Measurements from ENCODE around the gene PLXNA4. TPM values are rescaled to one million over a fixed set of nuclear protein-coding genes. Genes with fewer than 3 reads are reported as not detected.

The PLXNA4 gene
- total RNA-seq, 4 donors from 2014 or later, result 0.49 to 7.1 (median 2.0) TPM

DNA sequence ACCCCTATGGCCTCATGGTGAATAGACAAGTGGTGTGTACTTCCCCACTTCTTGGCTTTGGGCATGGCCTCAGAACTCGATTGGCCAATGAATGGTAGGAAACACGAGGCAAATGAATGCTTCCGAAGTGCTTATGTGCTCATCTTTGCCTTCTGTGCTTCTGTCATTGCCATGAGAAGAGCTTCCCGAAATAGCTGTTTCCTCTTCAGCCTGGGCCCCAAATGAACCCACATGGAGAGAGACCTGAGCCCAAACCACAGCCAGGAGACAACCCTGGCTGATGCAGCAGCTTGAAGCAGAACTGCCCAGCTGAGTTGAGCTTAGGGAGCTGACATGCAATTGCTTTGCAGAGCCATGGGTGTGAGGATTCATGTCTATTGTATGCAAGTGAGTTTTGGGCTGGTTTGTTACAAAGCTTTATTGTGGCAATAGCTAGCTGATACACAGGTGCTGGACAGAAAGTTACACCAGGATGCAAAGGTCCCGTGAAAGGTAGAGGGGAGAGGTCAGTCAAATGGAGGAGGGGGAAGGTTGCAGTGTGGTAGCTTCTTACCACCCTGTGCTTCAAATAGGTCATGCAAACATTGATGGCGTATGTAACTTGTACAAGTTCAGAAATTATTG is 328.2 kb downstream of the PLXNA4 start:
- H3K27ac ChIP-seq, result no peak overlapping the region
- no peak for DNase-seq
- intact Hi-C loops (cut with DNase I), result no loop called here
- TF ChIP-seq POLR2A (IDR thresholded peaks at IDR 0.05), result no peak
- TF ChIP-seq, protein P1, sequence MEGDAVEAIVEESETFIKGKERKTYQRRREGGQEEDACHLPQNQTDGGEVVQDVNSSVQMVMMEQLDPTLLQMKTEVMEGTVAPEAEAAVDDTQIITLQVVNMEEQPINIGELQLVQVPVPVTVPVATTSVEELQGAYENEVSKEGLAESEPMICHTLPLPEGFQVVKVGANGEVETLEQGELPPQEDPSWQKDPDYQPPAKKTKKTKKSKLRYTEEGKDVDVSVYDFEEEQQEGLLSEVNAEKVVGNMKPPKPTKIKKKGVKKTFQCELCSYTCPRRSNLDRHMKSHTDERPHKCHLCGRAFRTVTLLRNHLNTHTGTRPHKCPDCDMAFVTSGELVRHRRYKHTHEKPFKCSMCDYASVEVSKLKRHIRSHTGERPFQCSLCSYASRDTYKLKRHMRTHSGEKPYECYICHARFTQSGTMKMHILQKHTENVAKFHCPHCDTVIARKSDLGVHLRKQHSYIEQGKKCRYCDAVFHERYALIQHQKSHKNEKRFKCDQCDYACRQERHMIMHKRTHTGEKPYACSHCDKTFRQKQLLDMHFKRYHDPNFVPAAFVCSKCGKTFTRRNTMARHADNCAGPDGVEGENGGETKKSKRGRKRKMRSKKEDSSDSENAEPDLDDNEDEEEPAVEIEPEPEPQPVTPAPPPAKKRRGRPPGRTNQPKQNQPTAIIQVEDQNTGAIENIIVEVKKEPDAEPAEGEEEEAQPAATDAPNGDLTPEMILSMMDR (IDR thresholded peaks at IDR 0.05), result no peak
- WGBS, 2 donors, result 65 to 75% methylated on average over 5 to 6 of the region's 6 CpGs
- H3K4me1 ChIP-seq, result peaks cover 5 to 38% (median 21%) of the 10 kb centered on the region in 3 donors
- H3K36me3 ChIP-seq, result no peaks in the 10 kb centered on the region
- no peak overlapping the region for H3K4me3 ChIP-seq
- no peaks in the 10 kb centered on the region for H3K27me3 ChIP-seq
- H3K9me3 ChIP-seq, result peaks cover 0 to 6% (median 0%) of the 10 kb centered on the region in 3 donors

DNA sequence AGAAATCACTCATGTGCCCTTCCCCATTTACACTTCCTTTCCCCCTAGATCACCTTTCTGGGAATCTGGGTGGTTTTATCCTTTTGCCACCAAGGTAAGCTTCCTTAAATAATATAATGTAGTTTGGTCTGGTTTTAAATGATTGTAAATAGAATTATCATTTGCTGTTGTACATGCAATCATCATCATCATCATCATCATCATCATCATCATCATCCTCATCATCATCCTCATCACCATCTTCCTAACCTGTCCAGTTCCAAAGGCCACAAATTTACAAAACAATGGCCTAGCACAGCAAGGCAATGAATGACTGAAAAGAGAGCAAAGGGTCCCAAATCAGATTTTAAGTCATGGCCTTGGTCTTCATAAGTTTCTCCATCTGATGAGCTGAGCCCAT is 329.7 kb downstream of the PLXNA4 start:
- H3K4me1 ChIP-seq, result peaks cover 5 to 26% (median 20%) of the 10 kb centered on the region in 3 donors
- no peak overlapping the region for H3K4me3 ChIP-seq
- peaks cover 0 to 4% (median 0%) of the 10 kb centered on the region in 4 donors for H3K27me3 ChIP-seq
- no peak overlapping the region for H3K27ac ChIP-seq
- TF ChIP-seq POLR2A (IDR thresholded peaks at IDR 0.05), result no peak
- TF ChIP-seq, protein P1 (IDR thresholded peaks at IDR 0.05), result no peak
- intact Hi-C loops (cut with DNase I), result no loop called here
- no peaks in the 10 kb centered on the region for H3K36me3 ChIP-seq
- H3K9me3 ChIP-seq, result peaks cover 0 to 6% (median 0%) of the 10 kb centered on the region in 3 donors
- no peak for DNase-seq

DNA sequence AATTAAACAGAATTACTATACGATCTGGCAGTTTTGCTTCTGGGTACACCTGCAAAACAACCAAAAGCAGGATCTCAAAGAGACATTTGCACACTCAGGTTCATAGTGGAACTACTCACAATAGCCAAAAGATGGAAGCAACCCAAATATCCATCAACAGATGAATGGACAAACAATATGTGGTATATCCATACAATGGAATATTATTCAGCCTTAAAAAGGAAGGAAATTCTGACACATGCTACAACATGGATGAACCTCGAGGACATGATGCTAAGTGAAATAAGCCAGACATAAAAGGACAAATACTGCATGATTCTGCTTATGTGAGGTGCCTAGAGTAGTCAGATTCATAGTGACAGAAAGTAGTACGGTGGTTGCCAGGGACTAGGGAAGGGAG is 330.7 kb downstream of the PLXNA4 start:
- Histone ChIP-seq H3K4me3 (no peak overlapping the region), H3K27me3 (peaks cover 0 to 4% (median 0%) of the 10 kb centered on the region in 4 donors), H3K9me3 (peaks cover 0 to 6% (median 0%) of the 10 kb centered on the region in 3 donors), H3K27ac (no peak overlapping the region), H3K36me3 (no peaks in the 10 kb centered on the region), H3K4me1 (peaks cover under 1 to 15% (median 13%) of the 10 kb centered on the region in 3 donors)
- TF ChIP-seq, protein P1 (IDR thresholded peaks at IDR 0.05), result no peak
- TF ChIP-seq POLR2A (IDR thresholded peaks at IDR 0.05), result no peak
- no peak for DNase-seq
- intact Hi-C loops (cut with DNase I), result no loop called here
- WGBS, 2 donors, result 62 to 67% methylated on average over 2 to 3 of the region's 3 CpGs

DNA sequence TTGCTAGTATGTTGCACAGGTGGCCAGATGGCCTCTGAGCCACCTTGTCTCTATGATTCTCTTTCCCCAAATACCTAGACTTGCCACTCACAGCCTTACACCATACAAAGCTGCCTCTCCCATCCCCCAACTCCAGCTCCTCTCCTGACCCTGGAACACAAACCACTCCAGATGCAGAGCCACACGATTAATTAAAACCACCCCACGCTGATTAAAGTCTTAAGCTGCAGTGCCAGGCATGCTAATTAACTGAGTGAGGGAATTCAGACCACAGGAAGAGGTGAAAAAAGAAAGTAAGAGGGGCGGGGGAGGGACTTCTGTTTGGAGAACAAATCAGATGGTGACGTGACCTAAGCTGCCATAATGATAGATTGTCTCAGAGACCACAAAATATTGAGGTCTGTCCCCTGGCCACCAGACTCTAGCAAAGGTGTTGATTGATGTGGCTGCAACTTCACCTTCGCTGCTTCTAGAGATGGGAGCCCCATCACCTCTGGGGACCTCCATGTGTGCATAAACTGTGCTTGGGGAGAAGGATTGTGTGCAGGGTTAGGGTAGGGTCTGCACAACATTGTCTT is 331.3 kb downstream of the PLXNA4 start:
- no peak overlapping the region for H3K4me3 ChIP-seq
- TF ChIP-seq POLR2A (IDR thresholded peaks at IDR 0.05), result no peak
- intact Hi-C loops (cut with DNase I), result no loop called here
- peaks cover 0 to 4% (median 0%) of the 10 kb centered on the region in 4 donors for H3K27me3 ChIP-seq
- H3K9me3 ChIP-seq, result peaks cover 0 to 6% (median 0%) of the 10 kb centered on the region in 3 donors
- H3K4me1 ChIP-seq, result peaks cover 0 to 14% (median 7%) of the 10 kb centered on the region in 3 donors
- whole genome bisulfite sequencing, 2 donors, result 72 to 76% methylated on average over 5 of the region's 5 CpGs
- DNase-seq, result no peak
- no peaks in the 10 kb centered on the region for H3K36me3 ChIP-seq
- no peak overlapping the region for H3K27ac ChIP-seq

- 81 to 87% methylated on average over 3 of the region's 3 CpGs for WGBS, 2 donors
- TF ChIP-seq POLR2A (IDR thresholded peaks at IDR 0.05), result no peak
- TF ChIP-seq, protein P1 (IDR thresholded peaks at IDR 0.05), result no peak
- Histone ChIP-seq H3K36me3 (no peaks in the 10 kb centered on the region), H3K4me3 (no peak overlapping the region), H3K4me1 (peaks cover 0 to 19% (median 4%) of the 10 kb centered on the region in 3 donors), H3K27me3 (peaks cover 0 to 4% (median 0%) of the 10 kb centered on the region in 4 donors), H3K27ac (no peak overlapping the region), H3K9me3 (peaks cover 0 to 6% (median 0%) of the 10 kb centered on the region in 3 donors)
- intact Hi-C loops (cut with DNase I), result no loop called here
- no peak for DNase-seq
Observed at GRCh38 chr7:132243463-132243862, 332.8 kb downstream of the PLXNA4 start.
